ENCODE data around the gene ARL4D. TPM values are rescaled to one million over a fixed set of nuclear protein-coding genes. Genes with fewer than 3 reads are reported as not detected.

ARL4D gene
- total and polyA plus RNA-seq, 2 donors (not counting 3 experiments of a cell fraction or from before 2014, with no cell fraction given), result 3.8 to 4.1 TPM

- no peak for DNase-seq (ENCODE audit: low read depth, low spot score)
- no peaks in the 10 kb centered on the region for H3K79me2 ChIP-seq (ENCODE audit: control insufficient read depth, insufficient read depth, low read length)
- no peak overlapping the region for H3K4me2 ChIP-seq (ENCODE audit: insufficient read depth, low read length)
- dilution Hi-C loops (cut with MboI; ENCODE audit: extremely low pct_ligation_motif_present, low sequenced_read_pairs) (no loop called here), intact Hi-C loops (cut with micrococcal nuclease) (no loop called here)
- no TSS peak for BruUV-seq (replicated peaks)
- POLR2A ChIA-PET, result interaction anchor here (0.8 kb wide), 1 partner anchor 228 kb away, joined by 3 read pairs; no protein-coding TSS in a partner anchor
- no peak for FAIRE-seq
- H3K27me3 ChIP-seq (ENCODE audit: control insufficient read depth in 2 of 2, insufficient read depth in 2 of 2, low read length in 2 of 2), result peaks cover 0 to 2% of the 10 kb centered on the region in 2 experiments
- no peaks in the 10 kb centered on the region for H3K9me1 ChIP-seq (replicated peaks; ENCODE audit: control insufficient read depth, extremely low read depth, insufficient read depth, low read length)
- H2AFZ ChIP-seq (ENCODE audit: low read depth, low read length), result no peak overlapping the region
- CTCF ChIA-PET, result interaction anchor here (0.7 to 1.0 kb wide), 2 partner anchors 23 to 27 kb away, joined by 3 read pairs; no protein-coding TSS in a partner anchor
- no peaks in the 10 kb centered on the region for H4K20me1 ChIP-seq (replicated peaks; ENCODE audit: control insufficient read depth, extremely low read depth, insufficient read depth, low read length)
- no peak overlapping the region for H3K9ac ChIP-seq (replicated peaks; ENCODE audit: extremely low read depth, insufficient read depth, low read length)
- no peaks in the 10 kb centered on the region for H3K36me3 ChIP-seq (ENCODE audit: control insufficient read depth in 2 of 2, extremely low read depth in 1 of 2, insufficient read depth in 2 of 2, low read length in 2 of 2)
- no peak for TF ChIP-seq JUN (IDR thresholded peaks at IDR 0.05; ENCODE audit: borderline replicate concordance, insufficient read depth, insufficient read length, low read depth)
- TF ChIP-seq, protein P1, sequence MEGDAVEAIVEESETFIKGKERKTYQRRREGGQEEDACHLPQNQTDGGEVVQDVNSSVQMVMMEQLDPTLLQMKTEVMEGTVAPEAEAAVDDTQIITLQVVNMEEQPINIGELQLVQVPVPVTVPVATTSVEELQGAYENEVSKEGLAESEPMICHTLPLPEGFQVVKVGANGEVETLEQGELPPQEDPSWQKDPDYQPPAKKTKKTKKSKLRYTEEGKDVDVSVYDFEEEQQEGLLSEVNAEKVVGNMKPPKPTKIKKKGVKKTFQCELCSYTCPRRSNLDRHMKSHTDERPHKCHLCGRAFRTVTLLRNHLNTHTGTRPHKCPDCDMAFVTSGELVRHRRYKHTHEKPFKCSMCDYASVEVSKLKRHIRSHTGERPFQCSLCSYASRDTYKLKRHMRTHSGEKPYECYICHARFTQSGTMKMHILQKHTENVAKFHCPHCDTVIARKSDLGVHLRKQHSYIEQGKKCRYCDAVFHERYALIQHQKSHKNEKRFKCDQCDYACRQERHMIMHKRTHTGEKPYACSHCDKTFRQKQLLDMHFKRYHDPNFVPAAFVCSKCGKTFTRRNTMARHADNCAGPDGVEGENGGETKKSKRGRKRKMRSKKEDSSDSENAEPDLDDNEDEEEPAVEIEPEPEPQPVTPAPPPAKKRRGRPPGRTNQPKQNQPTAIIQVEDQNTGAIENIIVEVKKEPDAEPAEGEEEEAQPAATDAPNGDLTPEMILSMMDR (IDR thresholded peaks at IDR 0.05; ENCODE audit: extremely low read depth in 1 of 2, insufficient read depth in 1 of 2, low read depth in 1 of 2, low read length in 2 of 2), result no peak
- TF ChIP-seq FOS (IDR thresholded peaks at IDR 0.05; ENCODE audit: borderline replicate concordance, insufficient read depth, low read length), result no peak
- TF ChIP-seq GATA2 (IDR thresholded peaks at IDR 0.05; ENCODE audit: insufficient read depth, insufficient read length, low read depth, low read length), result no peak
- no peak for TF ChIP-seq MAX (IDR thresholded peaks at IDR 0.05; ENCODE audit: insufficient read depth, insufficient read length)
- no peak for TF ChIP-seq MYC (IDR thresholded peaks at IDR 0.05; ENCODE audit: low read depth, low read length)
- no peak for TF ChIP-seq EZH2 (IDR thresholded peaks at IDR 0.05; ENCODE audit: borderline replicate concordance, low read depth, low read length, severe bottlenecking)
- H3K9me3 ChIP-seq (replicated peaks; ENCODE audit: control insufficient read depth, insufficient read depth, low read length), result no peaks in the 10 kb centered on the region
- H3K27ac ChIP-seq (ENCODE audit: insufficient read depth, low read depth, low read length), result no peak overlapping the region
- H3K4me1 ChIP-seq (ENCODE audit: control insufficient read depth, extremely low read depth, insufficient read depth, low read length), result no peaks in the 10 kb centered on the region
- H3K4me3 ChIP-seq (replicated peaks in 1 of 3; ENCODE audit: insufficient read depth in 1 of 3, low read depth in 1 of 3, low read length in 3 of 3), result no peak overlapping the region
Observed at GRCh38 chr17:43439041-43439440, 40.2 kb downstream of the ARL4D start.

All from endothelial cell of umbilical vein (primary cell).